Heart left ventricle (tissue), 13 donors: ENCODE data around the gene C19orf12.

Experiments used
- POLR2A ChIP-seq, 2 donors: fragments of 450-650 bp; IDR thresholded peaks; one replicate each; pipeline ENCODE4 v1.6.1; 2017; ENCODE audit warnings: antibody characterized with exemption in 2 of 2, mild to moderate bottlenecking in 2 of 2, moderate library complexity in 2 of 2
- TF ChIP-seq, protein P1 (sequence below), 12 donors: fragments of 200-600 bp; sonication (generic) in 4 of 12; IDR thresholded peaks; one replicate each; pipeline versions ENCODE4 v1.5.0 to v1.8.0; 2018 to 2022; ENCODE audit warnings: antibody characterized with exemption in 12 of 12, mild to moderate bottlenecking in 5 of 12
- donor health status: ischemic (EF 13 %, LVEDD 7.1; RV severe dilation, severe dysfunction).
- donor health status: DM: no; HTN: yes; CAD: no.
- donor health status: DM: no; HTN: no; CAD: no.
- donor health status: ischemic (EF 25% LVEDD 6.9; RV normal size, moderate dysfunction).
- donor health status: ischemic (EF 25% LVEDD 5.7; RV mildly dilated, moderate dysfunction).
- donor health status: ischemic (EF 35%, LVEDD 5.7; RV mildly dilated, moderate dysfunction).
- donor health status: nonischemic (EF 11% LVEDD 7.7; RV severe dilation, severe dysfunction).
- donor health status: DM: yes; HTN: yes; CAD: no.
- donor health status: PGD.
- donor health status: ischemic (EF 29% LVEDD 5.4; RV normal size, mild dysfunction).
- donor health status: nonischemic (EF 23%, LVEDD 6.1; RV moderate dilation, normal function).

DNA sequence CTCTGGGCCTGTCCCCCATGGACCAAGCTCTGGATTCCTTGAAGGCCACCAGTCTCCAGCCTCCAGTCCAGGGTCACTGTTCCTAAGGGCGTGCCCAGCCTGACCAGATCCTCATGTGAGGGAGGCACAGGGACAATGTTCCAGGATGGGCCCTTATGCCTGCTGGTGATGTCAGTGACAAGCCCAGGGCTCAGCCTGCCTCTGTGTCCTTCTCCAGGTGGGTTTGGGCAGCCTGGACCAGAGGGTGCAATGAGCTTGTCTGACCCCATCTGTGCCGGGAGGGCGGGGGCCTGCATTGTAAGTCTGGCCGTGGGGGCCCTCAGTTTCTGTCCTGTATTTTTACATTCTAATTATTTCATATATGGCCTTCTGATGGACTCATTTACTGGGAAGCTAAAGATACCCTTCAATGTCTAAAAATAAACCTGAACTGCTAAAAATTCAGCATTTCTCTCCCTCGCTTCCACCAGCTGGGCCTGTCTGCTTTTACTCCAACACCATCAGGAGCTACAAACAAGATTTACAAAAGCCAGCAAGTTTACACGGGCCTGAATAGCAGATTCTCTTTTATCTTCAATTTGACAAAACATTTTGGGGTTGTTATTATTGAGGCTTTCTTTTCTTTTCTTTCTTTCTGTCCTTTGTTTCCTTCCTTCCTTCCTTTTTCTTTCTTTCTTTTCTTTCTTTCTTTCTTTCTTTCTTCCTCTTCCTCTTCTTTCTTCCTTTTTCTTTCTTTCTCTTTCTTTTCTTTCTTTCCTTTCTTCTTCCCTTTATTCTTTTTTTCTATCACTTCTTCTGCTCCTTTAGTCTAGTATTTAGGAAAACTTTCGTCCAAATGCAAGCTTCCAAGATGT, 34.2 kb upstream of the C19orf12 start:
- TF ChIP-seq, protein P1, sequence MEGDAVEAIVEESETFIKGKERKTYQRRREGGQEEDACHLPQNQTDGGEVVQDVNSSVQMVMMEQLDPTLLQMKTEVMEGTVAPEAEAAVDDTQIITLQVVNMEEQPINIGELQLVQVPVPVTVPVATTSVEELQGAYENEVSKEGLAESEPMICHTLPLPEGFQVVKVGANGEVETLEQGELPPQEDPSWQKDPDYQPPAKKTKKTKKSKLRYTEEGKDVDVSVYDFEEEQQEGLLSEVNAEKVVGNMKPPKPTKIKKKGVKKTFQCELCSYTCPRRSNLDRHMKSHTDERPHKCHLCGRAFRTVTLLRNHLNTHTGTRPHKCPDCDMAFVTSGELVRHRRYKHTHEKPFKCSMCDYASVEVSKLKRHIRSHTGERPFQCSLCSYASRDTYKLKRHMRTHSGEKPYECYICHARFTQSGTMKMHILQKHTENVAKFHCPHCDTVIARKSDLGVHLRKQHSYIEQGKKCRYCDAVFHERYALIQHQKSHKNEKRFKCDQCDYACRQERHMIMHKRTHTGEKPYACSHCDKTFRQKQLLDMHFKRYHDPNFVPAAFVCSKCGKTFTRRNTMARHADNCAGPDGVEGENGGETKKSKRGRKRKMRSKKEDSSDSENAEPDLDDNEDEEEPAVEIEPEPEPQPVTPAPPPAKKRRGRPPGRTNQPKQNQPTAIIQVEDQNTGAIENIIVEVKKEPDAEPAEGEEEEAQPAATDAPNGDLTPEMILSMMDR (IDR thresholded peaks at IDR 0.05) = no peak
- TF ChIP-seq POLR2A (IDR thresholded peaks at IDR 0.05) = no peak
